ENCODE measurements around the gene ITPRIPL2.

DNA sequence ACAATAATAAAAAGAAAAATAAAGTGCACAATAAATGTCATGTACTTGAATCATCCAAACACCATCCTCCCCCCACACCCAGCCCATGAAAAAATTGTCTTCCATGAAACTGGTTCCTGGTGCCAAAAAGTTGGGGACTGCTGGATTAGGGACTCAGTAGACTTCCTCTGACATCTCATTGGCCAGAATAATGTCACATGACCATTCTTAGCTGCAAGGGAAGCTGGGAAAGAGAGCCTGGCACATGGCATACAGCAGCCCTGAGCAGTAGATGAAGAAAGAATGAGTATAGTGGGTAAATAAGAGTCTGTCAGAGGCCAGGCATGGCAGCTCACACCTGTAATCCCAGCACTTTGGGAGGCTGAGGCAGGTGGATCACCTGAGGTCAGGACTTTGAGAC is 12.5 kb downstream of the ITPRIPL2 start:
- TF ChIP-seq RCOR1 (IDR thresholded peaks at IDR 0.05; ENCODE audit: insufficient replicate concordance, low read length) (no peak), CTCF (conservative IDR thresholded peaks at IDR 0.05; ENCODE audit: low read depth, low read length) (no peak), MAFK (IDR thresholded peaks at IDR 0.05; ENCODE audit: low read depth, low read length) (no peak), CHD1 (IDR thresholded peaks at IDR 0.05; ENCODE audit: low read depth, low read length) (no peak), POLR2A (IDR thresholded peaks at IDR 0.05; ENCODE audit: low read depth, low read length) (no peak), ELK1 (IDR thresholded peaks at IDR 0.05; ENCODE audit: borderline replicate concordance, low read depth, low read length) (no peak), RAD21 (IDR thresholded peaks at IDR 0.05; ENCODE audit: low read length) (no peak), FOS (IDR thresholded peaks at IDR 0.05; ENCODE audit: low read depth, low read length) (no peak), MXI1 (IDR thresholded peaks at IDR 0.05; ENCODE audit: borderline replicate concordance, low read depth, low read length) (no peak), SMC3 (IDR thresholded peaks at IDR 0.05; ENCODE audit: low read depth, low read length) (no peak), RFX5 (IDR thresholded peaks at IDR 0.05; ENCODE audit: low read depth, low read length) (no peak), CEBPB (IDR thresholded peaks at IDR 0.05; ENCODE audit: low read depth, low read length) (no peak), NFE2L2 (IDR thresholded peaks at IDR 0.05; ENCODE audit: low read depth, low read length) (no peak)
- TF ChIP-seq, protein P1, sequence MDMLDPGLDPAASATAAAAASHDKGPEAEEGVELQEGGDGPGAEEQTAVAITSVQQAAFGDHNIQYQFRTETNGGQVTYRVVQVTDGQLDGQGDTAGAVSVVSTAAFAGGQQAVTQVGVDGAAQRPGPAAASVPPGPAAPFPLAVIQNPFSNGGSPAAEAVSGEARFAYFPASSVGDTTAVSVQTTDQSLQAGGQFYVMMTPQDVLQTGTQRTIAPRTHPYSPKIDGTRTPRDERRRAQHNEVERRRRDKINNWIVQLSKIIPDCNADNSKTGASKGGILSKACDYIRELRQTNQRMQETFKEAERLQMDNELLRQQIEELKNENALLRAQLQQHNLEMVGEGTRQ (IDR thresholded peaks at IDR 0.05; ENCODE audit: low read depth, low read length), result no peak
